Ishikawa (cell line): ENCODE data around the gene WNT5B.

Source experiments
- CEBPB ChIP-seq: IDR thresholded peaks from 2 replicates; pipeline ENCODE4 v1.6.1; 2012
- CREB1 ChIP-seq: IDR thresholded peaks from 2 replicates; pipeline ENCODE4 v1.6.1; 2012; ENCODE audit warnings: low read depth
- EGR1 ChIP-seq: IDR thresholded peaks from 2 replicates; pipeline ENCODE4 v1.6.1; 2012
- EP300 ChIP-seq: IDR thresholded peaks from 2 replicates; pipeline ENCODE4 v1.6.1; 2012; ENCODE audit warnings: borderline replicate concordance
- FOXM1 ChIP-seq: IDR thresholded peaks from 2 replicates; pipeline ENCODE4 v1.6.1; 2012; ENCODE audit warnings: low read depth, borderline replicate concordance
- NFIC ChIP-seq: IDR thresholded peaks from 2 replicates; pipeline ENCODE4 v1.6.1; 2012
- RAD21 ChIP-seq: IDR thresholded peaks from 2 replicates; pipeline ENCODE4 v1.6.1; 2012; ENCODE audit warnings: low read depth
- REST ChIP-seq: IDR thresholded peaks from 2 replicates; pipeline ENCODE4 v1.6.1; 2012; ENCODE audit warnings: low read depth, mild to moderate bottlenecking
- TAF1 ChIP-seq: IDR thresholded peaks from 2 replicates; pipeline ENCODE4 v1.6.1; 2012; ENCODE audit warnings: low read depth, mild to moderate bottlenecking
- TCF12 ChIP-seq: IDR thresholded peaks from 2 replicates; pipeline ENCODE4 v1.6.1; 2012; ENCODE audit warnings: low read depth
- TEAD4 ChIP-seq: IDR thresholded peaks from 2 replicates; pipeline ENCODE4 v1.6.1; 2012
- USF1 ChIP-seq: IDR thresholded peaks from 2 replicates; pipeline ENCODE4 v1.6.1; 2012
- YY1 ChIP-seq: IDR thresholded peaks from 2 replicates; pipeline ENCODE4 v1.6.1; 2012; ENCODE audit warnings: low read depth
- ZBTB7A ChIP-seq: IDR thresholded peaks from 2 replicates; pipeline ENCODE4 v1.6.1; 2012; ENCODE audit warnings: low read depth
- TF ChIP-seq, protein P1 (sequence below): IDR thresholded peaks from 2 replicates; pipeline ENCODE4 v1.6.1; 2012

The WNT5B gene

GRCh38 chr12:1650260-1650977 lies 21.4 kb downstream of the WNT5B start:
- TF ChIP-seq YY1 (no peak), USF1 (no peak), TCF12 (no peak), EGR1 (no peak), TEAD4 (no peak), RAD21 (no peak), REST (no peak), EP300 (no peak), CEBPB (no peak), TAF1 (no peak), CREB1 (no peak), ZBTB7A (no peak), FOXM1 (no peak), NFIC (no peak)
- TF ChIP-seq, protein P1, sequence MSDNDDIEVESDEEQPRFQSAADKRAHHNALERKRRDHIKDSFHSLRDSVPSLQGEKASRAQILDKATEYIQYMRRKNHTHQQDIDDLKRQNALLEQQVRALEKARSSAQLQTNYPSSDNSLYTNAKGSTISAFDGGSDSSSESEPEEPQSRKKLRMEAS: no peak

DNA sequence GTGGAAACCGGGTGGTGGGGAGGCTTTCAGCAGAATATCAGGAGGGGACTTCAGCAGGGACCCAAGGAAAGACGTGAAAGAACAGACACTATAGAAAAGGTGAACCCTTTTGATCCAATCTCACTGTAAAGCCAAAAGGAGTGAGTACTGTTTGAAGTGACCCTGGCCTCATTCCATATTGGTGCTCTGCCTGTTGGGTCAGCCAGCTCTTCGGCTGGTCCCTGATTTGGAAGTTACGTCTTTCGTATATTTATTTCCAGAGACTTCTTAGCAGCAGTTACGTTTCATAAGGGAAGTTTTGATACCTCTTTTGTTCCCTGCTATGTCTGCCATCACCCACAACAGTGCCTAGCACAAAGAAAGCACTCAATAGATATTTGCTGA lies 21.9 kb downstream of the WNT5B start:
- no peak for TF ChIP-seq EGR1
- no peak for TF ChIP-seq TEAD4
- TF ChIP-seq CREB1: no peak
- TF ChIP-seq ZBTB7A: no peak
- TF ChIP-seq NFIC: no peak
- no peak for TF ChIP-seq RAD21
- no peak for TF ChIP-seq FOXM1
- TF ChIP-seq, protein P1: no peak

DNA sequence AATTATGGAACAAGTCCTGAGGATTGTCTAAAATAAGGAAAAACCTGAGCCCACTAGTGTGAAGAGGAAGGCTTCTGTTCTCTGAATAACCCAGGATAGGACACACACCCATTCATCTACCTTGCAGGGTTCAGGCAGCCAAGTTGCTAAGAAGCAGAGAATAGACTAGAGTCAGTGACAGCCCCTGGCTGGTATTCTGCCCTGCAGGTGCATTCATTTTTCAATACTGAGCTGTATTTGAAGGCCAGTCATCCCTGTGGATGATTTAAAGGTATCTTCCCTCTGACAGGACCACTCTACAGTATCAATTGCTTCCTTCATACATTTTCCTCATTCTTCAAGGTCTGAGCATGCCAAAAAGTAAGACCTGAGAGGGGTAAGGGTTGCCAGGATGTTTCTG lies 22.9 kb downstream of the WNT5B start:
- TF ChIP-seq EGR1: no peak
- no peak for TF ChIP-seq TAF1
- TF ChIP-seq REST: no peak
- TF ChIP-seq TEAD4: no peak
- TF ChIP-seq CEBPB: no peak
- TF ChIP-seq, protein P1: no peak
- no peak for TF ChIP-seq YY1
- TF ChIP-seq NFIC: no peak
- TF ChIP-seq RAD21: no peak
- no peak for TF ChIP-seq USF1

DNA sequence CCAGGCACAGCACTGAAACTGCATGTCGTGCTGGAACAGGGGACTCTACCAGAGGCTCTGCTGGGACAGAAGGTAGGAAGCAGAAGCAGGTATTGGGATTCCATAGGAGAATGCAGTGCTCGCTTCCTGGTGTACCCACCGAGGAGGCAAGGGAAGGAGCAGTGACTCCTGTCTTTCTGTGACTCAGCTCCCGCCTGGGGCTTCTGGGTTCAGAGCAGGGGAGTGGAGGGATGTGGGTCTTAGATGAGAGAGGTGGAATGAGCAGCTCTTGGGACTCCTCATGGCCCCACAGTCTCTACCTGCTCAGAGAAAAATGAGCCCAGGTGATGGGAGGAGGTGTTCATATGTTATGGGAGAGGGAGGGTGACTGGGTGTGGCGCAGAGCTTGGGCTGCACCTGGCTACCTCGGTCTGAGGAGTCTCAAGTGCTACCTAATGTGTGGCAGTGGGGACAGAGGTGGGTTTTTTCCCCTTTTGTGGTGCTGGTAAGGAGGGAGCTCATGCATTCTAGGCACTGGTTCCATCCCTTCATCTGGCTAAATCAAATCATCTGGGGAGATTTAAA lies 26.3 kb downstream of the WNT5B start:
- TF ChIP-seq RAD21 (no peak), CREB1 (no peak), EP300 (no peak), USF1 (no peak), TEAD4 (no peak), YY1 (no peak), CEBPB (no peak), TAF1 (no peak), EGR1 (no peak), ZBTB7A (no peak), TCF12 (no peak)
- TF ChIP-seq, protein P1: no peak

DNA sequence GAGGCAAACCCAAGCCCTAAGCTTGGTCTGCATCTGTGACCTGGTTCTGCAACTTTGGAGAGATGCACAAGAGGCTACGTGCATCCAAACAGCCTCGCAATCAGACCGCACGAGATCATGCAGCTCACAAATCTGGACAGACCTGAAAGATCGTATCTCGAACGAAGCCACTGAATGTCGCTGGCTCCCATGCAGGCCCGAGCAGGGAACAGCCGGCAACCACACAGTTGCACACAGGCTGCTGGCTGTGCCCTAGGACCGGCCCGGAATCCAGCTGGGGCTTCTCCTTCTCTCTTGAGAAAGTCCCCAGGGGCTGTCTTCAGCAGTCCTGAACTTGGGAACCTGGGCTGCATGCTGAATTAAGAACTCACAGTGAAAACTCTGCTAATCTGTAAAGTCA lies 27.9 kb downstream of the WNT5B start:
- TF ChIP-seq FOXM1: no peak
- no peak for TF ChIP-seq TEAD4
- no peak for TF ChIP-seq RAD21
- TF ChIP-seq, protein P1: no peak
- TF ChIP-seq EP300: no peak
- TF ChIP-seq ZBTB7A: no peak
- TF ChIP-seq REST: no peak
- no peak for TF ChIP-seq TCF12
- TF ChIP-seq EGR1: no peak
